OCI-LY3 (cell line): Measurements from ENCODE around the gene TMEM229A.

Experiments used
- H2AFZ ChIP-seq: fragments of 200-600, 300-600 bp; shearing (Covaris generic); 2 replicates; pipeline ENCODE4 v1.6.0; 2014; ENCODE audit warnings: antibody characterized with exemption, low read depth, low read length
- H3K27ac ChIP-seq: fragments of 200-600, 300-600 bp; sonication (generic); 2 replicates; pipeline ENCODE4 v1.5.1; 2014; ENCODE audit warnings: mild to moderate bottlenecking, low read length, moderate library complexity, mixed read lengths
- H3K27me3 ChIP-seq: fragments of 200-600, 300-600 bp; sonication (generic); 2 replicates; pipeline ENCODE4 v1.6.1; 2014; ENCODE audit warnings: low read depth, low read length, mixed read lengths
- H3K36me3 ChIP-seq: fragments of 200-600, 300-600 bp; sonication (generic); replicated peaks from 2 replicates; pipeline ENCODE3; 2014; ENCODE audit warnings: low read depth, low read length, mixed read lengths
- H3K4me1 ChIP-seq: fragments of 300-600, 200-600 bp; sonication (generic); 2 replicates; pipeline ENCODE4 v1.6.1; 2014; ENCODE audit warnings: low read length, mixed read lengths
- H3K4me2 ChIP-seq: fragments of 200-600, 300-600 bp; sonication (generic); 2 replicates; pipeline ENCODE4 v1.6.1; 2014; ENCODE audit warnings: low read length, mixed read lengths
- H3K4me3 ChIP-seq: fragments of 300-600, 200-600 bp; sonication (generic); 2 replicates; pipeline ENCODE4 v1.5.1; 2014; ENCODE audit warnings: antibody characterized with exemption, mild to moderate bottlenecking, low read length, moderate library complexity
- H3K79me2 ChIP-seq: fragments of 300-600, 200-600 bp; shearing (Covaris generic); 2 replicates; pipeline ENCODE4 v1.6.1; 2014; ENCODE audit warnings: mild to moderate bottlenecking, low read length, mixed read lengths
- H3K9ac ChIP-seq: fragments of 300-600, 200-600 bp; shearing (Covaris generic); 2 replicates; pipeline ENCODE4 v1.6.0; 2014; ENCODE audit warnings: mild to moderate bottlenecking, low read length, moderate library complexity
- H3K9me3 ChIP-seq: fragments of 200-600, 300-600 bp; shearing (Covaris generic); 2 replicates; pipeline ENCODE4 v1.6.1; 2014; ENCODE audit warnings: low read length, mixed read lengths; ENCODE audit not compliant: insufficient read depth
- H4K20me1 ChIP-seq: fragments of 200-600, 300-600 bp; sonication (generic); 2 replicates; pipeline ENCODE4 v1.6.1; 2016; ENCODE audit warnings: low read length, mixed read lengths; ENCODE audit not compliant: insufficient read depth
- CTCF ChIP-seq: fragments of 200-600, 300-600 bp; sonication (generic); IDR thresholded peaks from 2 replicates; pipeline ENCODE4 v1.5.1; 2014; ENCODE audit warnings: antibody characterized with exemption, low read length, low read depth
- EZH2phosphoT487 ChIP-seq: fragments of 200-600 bp; shearing (Covaris generic); IDR thresholded peaks from 2 replicates; pipeline ENCODE4 v1.6.1; 2018; ENCODE audit warnings: antibody characterized with exemption, mixed run types, low read depth

TMEM229A gene

GRCh38 chr7:123994449-123994848, 38.4 kb downstream of the TMEM229A start:
- H3K4me3 ChIP-seq, result no peak overlapping the region
- H3K27me3 ChIP-seq, result no peaks in the 10 kb centered on the region
- no peak overlapping the region for H2AFZ ChIP-seq
- H3K4me1 ChIP-seq, result peaks cover 8% of the 10 kb centered on the region; the same call in 1 of the 2 replicates
- no peaks in the 10 kb centered on the region for H3K36me3 ChIP-seq
- no peak overlapping the region for H3K4me2 ChIP-seq
- H3K9ac ChIP-seq, result no peak overlapping the region
- H4K20me1 ChIP-seq, result no peaks in the 10 kb centered on the region
- H3K27ac ChIP-seq, result no peak overlapping the region
- H3K79me2 ChIP-seq, result no peaks in the 10 kb centered on the region
- TF ChIP-seq EZH2phosphoT487 (no peak), CTCF (no peak)
- H3K9me3 ChIP-seq, result no peaks in the 10 kb centered on the region

GRCh38 chr7:123993996-123994395, 38.9 kb downstream of the TMEM229A start:
- Histone ChIP-seq H3K27me3 (no peaks in the 10 kb centered on the region), H3K4me3 (no peak overlapping the region), H3K79me2 (no peaks in the 10 kb centered on the region), H3K9me3 (no peaks in the 10 kb centered on the region), H3K4me2 (no peak overlapping the region), H3K27ac (no peak overlapping the region), H3K9ac (no peak overlapping the region), H2AFZ (no peak overlapping the region), H4K20me1 (no peaks in the 10 kb centered on the region), H3K36me3 (no peaks in the 10 kb centered on the region), H3K4me1 (peaks cover 8% of the 10 kb centered on the region; the same call in 1 of the 2 replicates)
- no peak for TF ChIP-seq EZH2phosphoT487
- TF ChIP-seq CTCF, result no peak

GRCh38 chr7:123992913-123993518, 39.9 kb downstream of the TMEM229A start:
- TF ChIP-seq EZH2phosphoT487 (no peak), CTCF (no peak)

GRCh38 chr7:123987445-123987844, 45.4 kb downstream of the TMEM229A start:
- TF ChIP-seq EZH2phosphoT487 (no peak), CTCF (no peak)
- H3K4me3 ChIP-seq, result no peak overlapping the region
- no peaks in the 10 kb centered on the region for H3K36me3 ChIP-seq
- no peak overlapping the region for H3K9ac ChIP-seq
- H3K9me3 ChIP-seq, result no peaks in the 10 kb centered on the region
- no peak overlapping the region for H3K4me2 ChIP-seq
- H3K27ac ChIP-seq, result no peak overlapping the region
- no peaks in the 10 kb centered on the region for H3K27me3 ChIP-seq
- no peaks in the 10 kb centered on the region for H3K4me1 ChIP-seq
- H4K20me1 ChIP-seq, result no peaks in the 10 kb centered on the region
- no peaks in the 10 kb centered on the region for H3K79me2 ChIP-seq
- no peak overlapping the region for H2AFZ ChIP-seq

More at GRCh38 chr7:123992913-123993518, 39.9 kb downstream of the TMEM229A start:
- H3K27ac ChIP-seq, result no peak overlapping the region
- no peaks in the 10 kb centered on the region for H4K20me1 ChIP-seq
- H3K4me1 ChIP-seq, result peaks cover 8% of the 10 kb centered on the region; the same call in 1 of the 2 replicates
- H3K27me3 ChIP-seq, result no peaks in the 10 kb centered on the region
- H3K9me3 ChIP-seq, result no peaks in the 10 kb centered on the region
- no peaks in the 10 kb centered on the region for H3K79me2 ChIP-seq
- H3K36me3 ChIP-seq, result no peaks in the 10 kb centered on the region
- no peak overlapping the region for H3K4me3 ChIP-seq
- no peak overlapping the region for H3K9ac ChIP-seq
- H2AFZ ChIP-seq, result no peak overlapping the region
- H3K4me2 ChIP-seq, result no peak overlapping the region
